Activated T-helper 17 cell treated with anti-CD3 and anti-CD28 coated beads, Interleukin-2, amount 50 U/mL, for 72 hours (primary cell): ENCODE measurements around the gene FAM131A. TPM values are rescaled to one million over a fixed set of nuclear protein-coding genes. Genes with fewer than 3 reads are reported as not detected.

Experiments used
- ATAC-seq: fragments of 150-1000 bp; cut with Tn5 transposase; replicated peaks from 2 replicates; pipeline ENCODE4 v1.10.0; 2021; ENCODE audit warnings: mild to moderate bottlenecking, moderate library complexity
- H3K27ac Mint-ChIP-seq: one replicate; pipeline ENCODE4 v1.8.0; 2022; ENCODE audit warnings: mixed read lengths
- H3K27me3 Mint-ChIP-seq: one replicate; pipeline ENCODE4 v1.8.0; 2022; ENCODE audit warnings: mixed read lengths
- H3K36me3 Mint-ChIP-seq: one replicate; pipeline ENCODE4 v1.8.0; 2022; ENCODE audit warnings: low read depth, mild to moderate bottlenecking, mixed read lengths
- H3K4me1 Mint-ChIP-seq: one replicate; pipeline ENCODE4 v1.8.0; 2022; ENCODE audit warnings: mixed read lengths
- H3K4me3 Mint-ChIP-seq: one replicate; pipeline ENCODE4 v1.8.0; 2022; ENCODE audit warnings: mild to moderate bottlenecking, mixed read lengths
- H3K9me3 Mint-ChIP-seq: one replicate; pipeline ENCODE4 v1.8.0; 2022; ENCODE audit warnings: mixed read lengths
- total RNA-seq, 2 donors: library from RNA; stranded (reverse); gene quantifications; one replicate each; pipeline ENCODE4 v1.2.3, GENCODE V29; 2022

FAM131A gene
- total RNA-seq, 2 donors from 2014 or later: 2.5 to 6.7 TPM

DNA sequence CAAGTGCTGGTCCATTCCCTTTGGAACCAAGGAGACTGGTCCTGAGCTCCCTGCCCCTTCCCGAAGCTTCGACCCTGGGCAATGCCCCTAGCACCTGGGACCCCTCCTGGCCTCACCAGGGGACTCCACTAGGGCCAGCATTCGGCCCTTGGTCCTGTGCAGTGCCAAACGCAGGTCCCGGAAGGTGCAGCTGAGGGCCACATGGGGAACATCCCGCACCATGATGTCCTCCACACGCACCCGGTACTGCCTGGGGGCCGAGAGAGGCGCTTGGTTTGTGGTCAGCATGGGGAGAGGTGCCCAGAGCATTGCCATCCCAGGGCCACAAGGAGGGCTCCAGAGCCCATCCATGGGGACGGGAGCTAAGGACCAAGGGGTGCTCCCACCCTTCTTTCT is 16.1 kb downstream of the FAM131A start:
- Mint-ChIP-seq H3K9me3 (no peaks in the 10 kb centered on the region), H3K27ac (peak overlapping the region; percentile 54), H3K4me1 (no peaks in the 10 kb centered on the region), H3K27me3 (no peaks in the 10 kb centered on the region), H3K36me3 (no peaks in the 10 kb centered on the region), H3K4me3 (no peak overlapping the region)
- ATAC-seq: no peak

DNA sequence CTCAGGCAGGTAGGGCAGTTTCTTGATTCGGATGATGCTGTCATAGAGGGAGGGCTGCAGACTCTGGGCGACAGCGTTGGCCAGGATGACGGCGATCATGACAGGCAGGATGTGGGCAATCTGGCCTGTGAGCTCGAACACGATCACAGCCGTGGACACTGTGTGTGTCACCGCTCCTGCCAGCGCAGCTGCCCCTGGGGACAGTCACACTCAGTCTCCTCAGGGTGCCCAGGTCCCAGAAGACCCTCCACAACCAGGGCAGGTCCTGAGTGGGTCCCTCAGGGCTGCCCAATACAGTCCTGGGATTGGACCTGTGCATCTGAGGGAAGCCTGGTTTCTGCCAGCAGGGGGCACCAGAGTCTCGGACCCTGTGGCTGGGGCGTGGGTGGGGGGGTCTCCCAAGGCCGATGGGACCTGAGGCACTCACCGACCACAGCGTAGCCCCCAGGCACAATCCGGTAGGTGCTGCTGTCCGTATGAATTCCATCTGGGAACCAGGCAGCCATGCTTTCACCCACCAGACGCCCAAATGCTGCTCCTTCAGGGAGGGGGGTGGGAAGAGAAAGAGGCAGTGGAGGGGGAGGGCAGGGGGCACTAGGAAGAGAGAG is 16.8 kb downstream of the FAM131A start:
- H3K27me3 Mint-ChIP-seq: no peaks in the 10 kb centered on the region
- H3K27ac Mint-ChIP-seq: peak overlapping the region; percentile 54
- H3K4me1 Mint-ChIP-seq: no peaks in the 10 kb centered on the region
- H3K36me3 Mint-ChIP-seq: no peaks in the 10 kb centered on the region
- peak; percentile 96 for ATAC-seq
- H3K9me3 Mint-ChIP-seq: no peaks in the 10 kb centered on the region
- H3K4me3 Mint-ChIP-seq: no peak overlapping the region

DNA sequence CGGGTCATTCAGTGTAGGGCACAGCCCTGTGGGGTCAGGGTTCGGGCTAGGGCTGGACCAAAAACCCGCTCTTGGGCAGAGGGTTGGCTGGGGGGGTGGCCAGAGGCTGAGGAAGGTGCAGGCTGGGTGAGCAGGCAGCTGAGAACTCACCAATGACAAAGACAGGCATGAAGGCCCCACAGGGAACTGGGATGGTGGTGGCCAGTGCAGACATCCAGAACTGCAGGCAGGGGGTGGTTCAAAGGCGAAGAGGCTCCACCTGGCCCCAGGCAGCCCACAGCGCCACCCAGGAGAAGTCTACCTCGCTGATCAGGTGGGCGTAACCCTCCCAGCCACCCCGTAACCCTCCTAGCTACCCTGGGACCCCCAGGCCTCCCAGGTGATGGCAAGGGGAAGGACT is 17.4 kb downstream of the FAM131A start:
- Mint-ChIP-seq H3K4me3 (no peak overlapping the region), H3K27ac (peak overlapping the region; percentile 17)

DNA sequence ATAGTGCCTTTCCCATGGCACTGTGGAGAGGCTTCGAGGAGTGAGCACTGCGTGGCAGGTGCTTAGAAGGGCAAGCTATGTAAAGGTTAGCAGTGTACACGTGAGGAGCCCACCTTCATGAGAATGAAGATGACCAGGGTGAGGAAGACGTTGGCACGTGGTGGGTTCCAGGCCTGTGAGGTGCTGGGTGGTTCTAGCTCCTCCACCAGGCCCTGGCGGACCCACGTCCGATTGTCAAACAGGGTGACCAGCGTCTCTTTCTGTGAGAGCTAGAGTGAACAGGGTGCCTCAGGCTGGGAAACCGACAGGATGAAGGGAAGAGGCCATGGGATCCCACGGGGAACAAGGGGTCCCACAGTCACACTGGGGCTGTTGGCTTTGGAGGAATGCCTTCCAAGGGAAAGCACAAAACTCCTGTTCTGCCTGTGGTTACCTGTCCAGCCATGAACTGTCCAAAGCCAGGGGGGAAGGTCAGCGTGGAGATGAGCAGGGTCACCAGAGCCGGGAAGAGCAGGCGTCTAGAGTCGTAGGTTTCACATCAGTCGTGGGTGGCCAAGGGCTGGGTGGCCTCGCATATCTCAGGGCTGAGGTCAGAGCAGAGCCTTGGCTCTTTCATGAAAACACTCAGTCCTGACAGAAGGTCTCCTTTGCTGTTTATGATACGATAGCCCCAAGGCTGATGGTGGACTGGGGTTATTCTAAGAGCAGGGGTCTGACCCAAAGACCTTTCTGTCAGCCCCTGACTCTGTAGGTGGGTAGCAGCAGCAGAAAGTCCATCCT is 18.1 kb downstream of the FAM131A start:
- Mint-ChIP-seq H3K9me3 (no peaks in the 10 kb centered on the region), H3K4me1 (no peaks in the 10 kb centered on the region), H3K36me3 (no peaks in the 10 kb centered on the region), H3K27ac (peak overlapping the region; percentile 17), H3K4me3 (no peak overlapping the region), H3K27me3 (no peaks in the 10 kb centered on the region)
- ATAC-seq: no peak

More for the DNA sequence above, 17.4 kb downstream of the FAM131A start:
- Mint-ChIP-seq H3K36me3 (no peaks in the 10 kb centered on the region), H3K9me3 (no peaks in the 10 kb centered on the region), H3K27me3 (no peaks in the 10 kb centered on the region), H3K4me1 (no peaks in the 10 kb centered on the region)
- ATAC-seq: no peak

DNA sequence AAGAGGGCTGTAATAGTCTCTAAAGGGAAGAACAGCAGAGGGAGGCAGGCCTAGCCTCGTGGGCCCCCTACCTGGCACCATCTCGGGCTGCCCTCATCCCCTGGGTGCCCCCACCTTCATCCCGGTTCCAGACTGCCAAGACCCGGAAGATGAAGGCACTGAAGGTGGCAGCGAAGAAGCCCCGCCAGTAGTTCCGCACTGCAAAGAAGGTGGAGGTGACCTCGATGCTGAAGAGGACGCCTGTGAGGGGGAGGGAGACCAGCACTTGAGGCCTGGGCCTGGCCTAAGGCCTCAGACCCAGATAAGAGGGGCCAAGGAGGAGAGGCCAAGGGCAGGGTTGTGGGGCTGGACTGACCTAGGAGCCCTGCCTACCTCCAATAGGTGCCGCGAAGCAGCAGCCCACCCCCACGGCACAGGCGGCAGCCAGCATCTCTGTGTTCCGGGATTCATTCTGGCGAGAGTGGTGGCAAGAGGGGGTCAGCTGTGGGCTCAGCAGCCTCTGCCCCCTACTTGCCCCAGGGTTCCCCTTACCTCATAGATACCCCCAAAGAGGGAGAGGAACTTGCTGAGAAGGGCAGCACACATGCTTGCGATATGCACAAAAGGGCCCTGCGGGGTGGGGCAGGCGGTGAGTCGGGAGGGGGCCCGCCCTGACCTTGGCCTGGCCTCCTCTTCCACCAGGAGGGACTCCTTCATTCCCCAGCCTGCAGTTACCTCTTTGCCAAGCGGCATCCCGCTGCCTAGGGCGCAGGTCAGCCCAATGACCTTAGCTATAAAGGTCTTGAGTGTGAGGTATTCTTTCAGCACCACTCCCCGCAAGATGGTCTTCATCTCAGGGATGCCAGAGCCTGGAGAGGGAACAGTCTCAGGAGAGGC is 20.1 kb downstream of the FAM131A start:
- no peaks in the 10 kb centered on the region for H3K36me3 Mint-ChIP-seq
- H3K27me3 Mint-ChIP-seq: no peaks in the 10 kb centered on the region
- H3K27ac Mint-ChIP-seq: no peak overlapping the region
- H3K4me3 Mint-ChIP-seq: no peak overlapping the region
- H3K9me3 Mint-ChIP-seq: no peaks in the 10 kb centered on the region
- ATAC-seq: no peak
- peaks cover 4% of the 10 kb centered on the region for H3K4me1 Mint-ChIP-seq

DNA sequence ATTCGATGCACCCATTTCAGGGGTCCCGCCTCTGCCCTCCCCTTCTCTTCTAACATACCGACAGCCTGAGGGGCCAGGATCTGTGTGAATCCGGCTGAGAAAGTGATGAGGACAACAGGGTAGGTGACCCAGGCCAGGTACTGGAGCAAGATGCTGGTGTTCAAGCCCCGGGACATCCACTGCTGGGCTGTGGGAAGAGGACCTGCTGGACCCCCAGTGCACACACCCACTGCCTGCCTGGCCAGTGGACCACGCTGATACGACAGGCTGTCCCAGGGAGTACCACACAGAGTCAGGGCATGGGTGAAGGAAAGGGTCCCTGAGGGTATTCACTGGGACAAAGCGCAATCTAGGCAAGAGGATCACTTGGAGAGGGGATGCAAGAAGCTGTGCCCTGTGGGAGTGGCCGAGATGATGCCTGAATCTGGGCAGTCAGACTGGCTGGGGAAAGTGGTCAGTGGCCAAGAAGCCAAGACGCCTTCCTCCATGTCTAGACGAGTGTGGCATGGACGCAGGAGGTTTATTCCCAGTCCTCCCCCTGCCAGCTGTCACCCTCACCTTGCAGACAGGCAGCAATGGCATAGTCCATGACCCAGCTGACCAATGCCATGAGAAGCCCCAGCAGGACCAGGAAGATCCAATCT is 20.8 kb downstream of the FAM131A start:
- Mint-ChIP-seq H3K9me3 (no peaks in the 10 kb centered on the region), H3K36me3 (peaks cover 3% of the 10 kb centered on the region), H3K4me1 (peaks cover 4% of the 10 kb centered on the region), H3K4me3 (no peak overlapping the region), H3K27me3 (no peaks in the 10 kb centered on the region), H3K27ac (no peak overlapping the region)
- no peak for ATAC-seq

DNA sequence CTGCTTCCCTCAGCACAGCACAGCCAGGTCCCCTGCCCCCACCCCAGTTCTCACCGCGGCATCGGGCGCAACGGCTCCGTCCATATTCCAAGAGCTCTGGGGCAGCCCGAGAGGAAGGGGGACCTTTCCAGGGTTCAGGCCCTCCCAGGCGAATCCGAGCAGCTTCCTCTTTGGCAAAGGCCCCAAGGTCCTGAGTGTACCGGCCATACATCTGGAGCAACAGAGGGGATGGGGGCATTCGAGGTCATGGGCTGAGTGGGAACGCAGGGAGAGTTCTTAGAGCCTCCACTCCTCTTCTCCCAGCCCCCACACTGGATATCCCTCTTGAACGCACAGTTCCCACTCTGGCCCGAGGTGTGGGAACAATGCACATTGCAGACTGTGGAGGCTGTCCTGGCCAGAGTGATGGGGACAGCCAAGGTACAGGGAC is 21.5 kb downstream of the FAM131A start:
- no peak overlapping the region for H3K27ac Mint-ChIP-seq
- H3K9me3 Mint-ChIP-seq: no peaks in the 10 kb centered on the region
- no peaks in the 10 kb centered on the region for H3K27me3 Mint-ChIP-seq
- peaks cover 9% of the 10 kb centered on the region for H3K36me3 Mint-ChIP-seq
- ATAC-seq: no peak
- H3K4me1 Mint-ChIP-seq: peaks cover 4% of the 10 kb centered on the region
- H3K4me3 Mint-ChIP-seq: no peak overlapping the region

DNA sequence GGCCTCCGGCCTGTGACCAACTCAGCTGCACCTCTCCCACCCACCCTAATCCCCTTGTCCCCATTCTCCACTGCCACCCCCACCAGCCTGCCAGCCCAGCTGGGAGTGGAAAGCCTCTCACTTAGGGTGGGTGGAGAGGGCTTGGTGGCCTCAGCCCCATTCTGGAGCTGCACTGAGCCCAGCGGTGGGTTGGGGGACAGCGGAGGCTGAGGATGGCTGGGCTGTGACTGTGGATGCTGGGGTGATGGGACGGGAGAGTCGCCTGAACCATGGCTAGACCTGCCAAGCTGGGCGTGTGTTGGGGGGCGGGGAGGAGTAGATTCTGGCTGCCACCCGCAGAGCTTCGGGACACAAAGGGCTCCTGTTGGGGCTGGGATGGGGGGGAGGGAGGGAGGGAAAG is 22.2 kb downstream of the FAM131A start:
- Mint-ChIP-seq H3K4me1 (peaks cover 8% of the 10 kb centered on the region), H3K27ac (no peak overlapping the region), H3K27me3 (no peaks in the 10 kb centered on the region), H3K9me3 (no peaks in the 10 kb centered on the region), H3K36me3 (peaks cover 16% of the 10 kb centered on the region), H3K4me3 (peak overlapping the region; percentile 82)
- no peak for ATAC-seq

DNA sequence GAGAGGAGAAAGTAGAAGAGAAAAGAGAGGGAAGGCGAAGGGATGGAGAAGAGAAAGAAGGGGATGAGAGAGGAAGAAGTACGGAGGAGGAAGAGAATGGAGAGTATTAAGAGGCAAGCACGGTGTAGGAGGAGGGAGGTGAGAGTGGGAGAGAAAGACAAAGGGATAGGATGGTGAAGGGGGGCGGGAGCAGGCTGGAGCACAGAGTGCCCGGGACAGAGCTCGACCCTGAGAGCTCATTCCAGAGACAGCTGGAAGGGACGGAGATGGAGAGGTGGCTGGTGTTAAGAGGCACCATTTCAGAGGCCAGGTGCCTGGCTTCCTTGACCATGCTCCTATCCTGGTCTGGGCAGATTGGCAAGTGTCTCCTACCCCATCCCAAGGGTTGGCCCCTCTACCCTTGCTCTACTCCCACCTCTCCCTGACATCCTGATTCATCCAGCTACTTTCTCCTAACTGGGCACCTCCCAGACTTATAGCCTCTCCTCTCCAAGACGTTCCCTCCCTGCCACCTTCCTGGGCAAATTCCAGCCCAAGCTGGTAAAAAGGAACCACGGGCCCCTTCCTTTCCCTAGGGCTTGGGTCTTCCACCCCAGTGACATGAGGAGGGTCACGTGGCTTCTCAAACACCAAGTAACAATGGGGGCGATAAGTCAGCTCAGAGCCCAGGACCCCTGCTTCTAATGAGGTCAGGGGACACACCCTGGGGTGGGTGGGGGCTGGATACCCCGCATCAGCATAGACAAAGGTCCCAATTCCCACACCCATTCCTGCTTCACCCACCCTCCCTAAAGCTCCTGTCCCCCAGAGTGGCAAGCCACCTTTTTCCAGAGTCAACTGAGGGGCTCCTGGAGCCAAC is 22.9 kb downstream of the FAM131A start:
- H3K4me3 Mint-ChIP-seq: peak overlapping the region; percentile 82
- no peaks in the 10 kb centered on the region for H3K27me3 Mint-ChIP-seq
- no peaks in the 10 kb centered on the region for H3K9me3 Mint-ChIP-seq
- no peak for ATAC-seq
- H3K27ac Mint-ChIP-seq: peak overlapping the region; percentile 59
- peaks cover 15% of the 10 kb centered on the region for H3K4me1 Mint-ChIP-seq
- H3K36me3 Mint-ChIP-seq: peaks cover 23% of the 10 kb centered on the region

DNA sequence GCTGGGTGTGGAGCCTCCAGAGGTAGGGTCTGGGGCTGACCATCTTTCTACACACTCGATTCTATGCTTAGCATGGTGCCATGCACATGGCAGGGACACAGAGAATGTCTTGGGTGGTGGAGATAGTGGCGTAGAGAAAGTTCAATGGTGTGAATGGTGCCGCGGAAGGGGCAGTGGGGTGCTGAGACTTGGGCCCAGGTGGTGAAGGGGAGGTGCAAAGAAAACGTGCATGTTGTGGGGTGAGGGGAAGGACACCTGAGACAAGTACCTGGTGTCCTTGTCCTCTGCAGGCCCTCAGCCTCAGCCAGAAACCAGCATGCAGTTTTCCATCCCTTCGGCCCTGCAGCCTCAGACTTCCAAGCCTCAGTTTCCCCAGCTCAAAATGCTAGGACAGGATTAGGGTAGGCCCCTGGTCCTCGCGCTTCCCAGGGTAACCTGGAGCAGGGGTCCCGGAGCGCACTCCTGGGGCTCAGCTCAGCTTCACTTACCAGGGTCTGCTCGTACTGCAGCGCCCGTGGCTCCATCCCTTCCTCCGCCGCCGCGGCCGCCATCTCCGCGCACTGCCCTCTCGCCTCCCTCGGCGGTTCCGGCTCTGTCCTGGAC is 23.6 kb downstream of the FAM131A start:
- H3K36me3 Mint-ChIP-seq: peaks cover 30% of the 10 kb centered on the region
- H3K27ac Mint-ChIP-seq: peak overlapping the region; percentile 59
- H3K4me3 Mint-ChIP-seq: peak overlapping the region; percentile 82
- peaks cover 15% of the 10 kb centered on the region for H3K4me1 Mint-ChIP-seq
- ATAC-seq: no peak
- H3K9me3 Mint-ChIP-seq: no peaks in the 10 kb centered on the region
- H3K27me3 Mint-ChIP-seq: no peaks in the 10 kb centered on the region

DNA sequence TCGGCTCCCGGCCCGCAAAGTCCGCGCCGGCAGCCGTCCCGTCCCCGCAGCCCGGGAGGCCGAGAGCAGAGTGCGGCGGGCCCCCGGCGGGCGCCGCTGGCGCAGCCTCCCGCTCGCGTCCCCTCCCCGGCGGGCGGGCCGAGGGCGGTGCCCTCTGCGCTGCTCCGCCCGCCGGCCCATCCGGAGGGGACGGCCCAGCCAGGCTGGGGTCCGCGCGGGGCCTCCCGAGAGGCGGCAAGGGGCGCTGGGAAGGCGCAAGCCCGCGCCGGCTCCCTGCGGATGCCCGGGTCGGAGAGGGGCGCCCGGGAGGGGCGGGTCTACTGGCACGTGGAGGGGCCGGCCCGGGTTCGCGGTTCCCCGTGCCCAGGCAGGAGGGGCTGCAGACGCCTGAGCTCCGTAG is 24.1 kb downstream of the FAM131A start, which contains the start of the genes CLCN2 and POLR2H:
Gene CLCN2 (minus strand): TSS at position 74 of the 400 bp plus-strand sequence. CDS start 126 bp downstream, outside the sequence.
Gene POLR2H (plus strand): TSS at position 179 of the 400 bp plus-strand sequence. CDS start 1,783 bp downstream, outside the sequence.
- Mint-ChIP-seq H3K27ac (peak within 1 kb of the TSS; percentile 98), H3K4me3 (peak within 1 kb of the TSS; percentile 94), H3K27me3 (no peaks in the 10 kb centered on the region)

DNA sequence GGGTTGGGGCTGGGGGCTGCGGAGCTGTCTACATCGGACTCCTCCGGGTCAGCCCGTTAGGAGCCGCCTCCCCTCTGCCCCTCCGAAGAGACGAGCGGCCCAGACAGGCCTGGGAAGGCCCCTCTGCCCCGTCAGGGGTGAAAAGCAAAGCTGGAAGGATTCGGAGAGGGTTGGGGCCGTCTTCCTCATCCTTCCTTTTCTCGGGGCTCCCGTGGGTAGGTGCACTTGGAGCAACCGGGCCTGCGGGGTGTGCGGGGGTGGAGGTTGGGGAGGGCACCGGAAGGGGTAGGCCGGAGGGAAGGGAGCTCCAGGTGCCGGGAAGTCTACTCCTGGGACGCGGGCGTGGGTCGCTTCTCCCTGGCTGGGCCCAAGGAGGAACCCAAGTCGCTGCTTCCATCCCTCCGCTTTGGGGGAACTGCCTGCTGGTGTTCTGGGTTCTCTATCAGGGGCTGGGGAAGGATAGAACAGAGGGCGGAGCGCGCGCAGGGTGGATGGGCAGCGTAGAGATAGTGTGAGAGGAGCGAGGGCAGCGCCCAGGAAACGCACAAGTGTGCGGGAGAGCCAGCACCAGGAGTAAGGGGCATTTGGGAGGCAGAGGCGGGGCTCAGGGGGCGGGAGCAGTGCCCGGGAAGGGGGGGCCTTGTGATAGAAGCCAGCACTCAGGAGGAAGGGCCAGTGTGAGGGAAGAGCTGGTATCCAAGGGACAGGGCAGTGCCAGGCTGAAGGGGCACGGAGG is 24.7 kb downstream of the FAM131A start:
- H3K27ac Mint-ChIP-seq: peak overlapping the region; percentile 98
- H3K4me1 Mint-ChIP-seq: peaks cover 15% of the 10 kb centered on the region
- no peaks in the 10 kb centered on the region for H3K27me3 Mint-ChIP-seq
- H3K9me3 Mint-ChIP-seq: no peaks in the 10 kb centered on the region
- H3K36me3 Mint-ChIP-seq: peaks cover 41% of the 10 kb centered on the region
- H3K4me3 Mint-ChIP-seq: peak overlapping the region; percentile 94
- ATAC-seq: peak; percentile 26

More for the DNA sequence above, 24.1 kb downstream of the FAM131A start, which contains the start of the genes CLCN2 and POLR2H:
- H3K36me3 Mint-ChIP-seq: peaks cover 35% of the 10 kb centered on the region
- peak; percentile 59 for ATAC-seq
- no peaks in the 10 kb centered on the region for H3K9me3 Mint-ChIP-seq
- peaks cover 15% of the 10 kb centered on the region for H3K4me1 Mint-ChIP-seq
